Limb (tissue), 2 donors: ENCODE data around the gene FOSL1.

Source experiments
- DNase-seq, 2 donors: peaks; one replicate each; pipeline ENCODE4 v3.0.0-alpha.2; 2016; ENCODE audit errors: extremely low spot score in 2 of 2

FOSL1 gene

DNA sequence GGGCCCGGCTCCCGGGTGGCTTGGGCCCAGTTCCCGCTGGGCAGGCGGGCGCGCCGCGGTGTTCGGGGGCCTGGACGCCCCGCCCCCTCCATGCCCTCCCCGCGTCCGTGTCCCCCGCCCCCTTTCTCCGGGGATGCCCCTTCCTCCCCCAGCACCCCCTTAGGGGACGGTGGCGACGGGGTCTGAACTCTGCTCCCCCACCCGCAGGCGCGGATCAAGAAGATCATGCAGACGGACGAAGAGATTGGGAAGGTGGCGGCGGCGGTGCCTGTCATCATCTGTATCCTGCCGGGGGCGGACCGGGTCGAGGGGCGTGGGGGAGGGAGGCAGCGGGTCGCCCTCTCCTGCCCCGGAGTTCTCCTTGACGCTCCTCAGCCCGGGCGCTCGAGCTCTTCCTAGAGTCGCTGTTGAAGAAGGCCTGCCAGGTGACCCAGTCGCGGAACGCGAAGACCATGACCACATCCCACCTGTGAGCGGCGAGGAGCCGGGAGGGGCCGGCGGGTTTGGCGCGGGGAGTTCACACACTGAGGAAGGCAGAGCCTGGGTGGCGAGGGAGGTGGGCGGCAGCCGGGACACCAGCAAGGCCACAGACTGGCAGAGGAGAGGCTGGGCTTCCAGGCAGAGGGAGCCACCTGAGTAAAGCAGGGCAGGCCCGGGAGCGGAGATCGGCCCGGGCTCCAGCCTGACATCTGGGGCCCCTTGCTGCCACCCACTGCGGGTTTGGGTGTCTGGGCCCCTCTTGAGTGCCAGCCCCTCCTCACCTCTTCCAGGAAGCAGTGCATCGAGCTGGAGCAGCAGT, 19.6 kb upstream of the FOSL1 start:
- DNase-seq: no peak

DNA sequence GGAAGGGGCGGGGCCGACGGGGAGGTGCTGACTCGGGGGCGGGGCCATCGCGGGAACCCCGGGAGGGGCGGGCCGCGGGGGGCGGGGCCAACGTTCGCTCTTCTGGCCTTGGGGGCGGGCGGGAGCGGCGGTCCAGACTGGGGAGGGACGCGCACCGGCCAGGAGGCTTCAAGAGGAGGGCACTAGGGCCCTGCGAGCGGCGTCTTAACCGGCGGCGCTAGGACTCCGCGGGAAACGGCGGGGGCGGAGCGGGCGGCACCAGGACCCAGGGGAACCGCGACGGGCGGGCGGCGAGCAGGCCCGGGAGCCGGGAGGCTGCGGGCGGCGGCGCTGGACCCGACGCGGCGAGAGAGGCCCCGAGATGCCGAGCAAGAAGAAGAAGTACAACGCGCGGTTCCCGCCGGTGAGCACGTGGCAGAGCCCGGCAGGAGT, 19.0 kb upstream of the FOSL1 start, which contains the start of gene DRAP1:
DRAP1 (plus strand) TSS at position 286 of the 432 bp plus-strand sequence; CDS start at position 362, 76 bp downstream.
- DNase-seq: peak; percentile 98 to 100

DNA sequence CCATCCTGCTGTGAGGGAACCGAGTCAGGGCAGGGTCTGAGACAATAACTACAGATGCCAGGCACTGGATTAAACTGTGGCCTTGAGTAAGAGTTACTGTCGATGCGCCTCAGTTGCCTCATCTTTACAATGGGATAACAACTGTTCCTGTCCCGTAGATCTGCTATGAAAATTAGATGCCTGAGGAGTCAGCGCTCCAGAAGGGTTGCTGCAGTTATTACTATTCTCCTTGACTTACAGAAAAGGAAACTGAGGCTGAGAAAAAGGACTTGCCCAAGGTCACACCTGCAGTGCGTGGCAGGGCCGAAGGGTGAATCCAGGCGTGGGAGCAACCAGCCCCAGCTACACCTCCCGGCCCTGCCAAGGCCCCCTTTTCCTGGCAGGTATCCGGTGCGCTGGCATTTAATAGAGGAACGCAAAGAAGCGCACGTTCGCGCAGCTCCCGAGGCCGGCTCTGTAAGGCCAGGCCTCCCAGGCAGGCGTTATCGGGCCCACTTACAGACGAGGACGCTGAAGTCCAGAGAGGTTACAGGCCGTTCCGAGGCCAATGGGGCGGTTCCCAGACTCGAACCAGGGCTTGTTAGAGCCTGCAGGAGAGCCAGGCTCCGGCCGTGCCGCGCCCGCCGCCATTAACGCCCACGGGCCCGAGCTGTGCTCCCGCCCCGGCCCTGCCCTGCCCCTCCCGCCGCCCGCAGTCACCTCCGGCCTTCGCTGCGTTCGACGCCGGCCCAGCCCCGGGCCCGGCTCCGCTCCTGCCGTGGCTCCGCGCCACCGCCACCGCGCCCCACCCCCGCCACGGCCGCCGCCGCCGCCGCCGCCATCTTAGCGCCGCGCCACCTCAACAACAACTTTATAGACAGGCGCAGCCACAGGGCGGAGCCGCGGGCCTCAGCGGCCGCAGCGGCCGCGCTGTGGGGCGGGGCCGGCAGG, 18.3 kb upstream of the FOSL1 start, which contains the start of gene C11orf68:
C11orf68 (minus strand) TSS at position 852 of the 930 bp plus-strand sequence; CDS start at position 821, 31 bp downstream.
- DNase-seq: no peak

DNA sequence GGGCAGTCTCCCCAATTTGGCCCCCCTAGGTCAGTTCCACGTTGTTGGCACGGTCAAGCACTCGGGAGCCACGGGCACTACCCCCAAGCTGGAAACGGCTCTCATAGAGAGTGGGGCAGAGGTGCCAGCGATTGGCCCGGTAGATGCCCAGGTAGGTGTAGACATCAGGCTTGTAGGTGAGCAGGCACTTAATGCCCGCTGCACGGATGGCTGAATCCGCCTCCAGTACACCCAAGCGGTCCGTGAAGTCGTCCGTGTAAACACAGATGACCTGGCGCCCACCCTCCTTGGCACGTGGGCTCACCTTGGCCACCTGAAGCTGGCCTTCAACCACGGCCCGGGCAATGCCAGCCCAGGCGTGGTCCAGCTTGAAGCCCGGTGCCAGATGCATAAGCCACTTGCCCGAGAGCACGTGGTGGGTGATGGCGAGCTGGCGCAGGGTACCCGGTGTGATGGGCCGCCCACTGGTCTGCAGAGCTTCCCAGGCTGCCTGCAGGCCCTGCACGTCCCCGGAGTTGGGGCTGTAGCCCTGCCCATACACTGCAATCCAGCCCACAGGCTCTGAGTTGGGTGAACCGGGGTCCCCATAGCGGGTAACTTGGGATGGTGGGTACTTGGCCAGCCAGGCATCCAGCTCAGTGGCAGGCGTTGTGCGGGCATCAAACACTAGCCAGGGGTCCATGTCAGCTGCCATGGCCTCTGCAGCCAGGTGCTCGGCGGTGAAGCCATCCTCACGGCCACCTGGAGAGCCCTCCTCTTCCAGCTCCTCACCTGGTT, 17.4 kb upstream of the FOSL1 start:
- no peak for DNase-seq

DNA sequence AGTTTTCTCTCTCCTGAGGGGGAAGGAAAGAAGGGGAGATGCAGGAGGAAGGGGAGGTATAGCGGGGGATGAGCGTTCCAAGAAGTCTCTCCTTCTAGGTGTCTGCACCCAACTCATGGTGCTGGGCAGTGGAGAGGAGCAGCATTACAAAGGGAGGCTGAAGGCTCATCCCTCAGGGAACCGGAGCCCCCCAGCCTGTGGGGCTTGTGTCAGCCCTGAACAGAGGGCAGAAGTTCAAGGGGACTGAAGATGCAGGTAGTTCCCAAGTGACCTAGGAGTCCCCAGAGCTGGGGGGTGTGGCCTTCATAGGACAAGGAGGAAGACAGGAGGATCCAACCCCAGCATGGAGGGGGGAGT, 16.9 kb upstream of the FOSL1 start:
- no peak for DNase-seq

DNA sequence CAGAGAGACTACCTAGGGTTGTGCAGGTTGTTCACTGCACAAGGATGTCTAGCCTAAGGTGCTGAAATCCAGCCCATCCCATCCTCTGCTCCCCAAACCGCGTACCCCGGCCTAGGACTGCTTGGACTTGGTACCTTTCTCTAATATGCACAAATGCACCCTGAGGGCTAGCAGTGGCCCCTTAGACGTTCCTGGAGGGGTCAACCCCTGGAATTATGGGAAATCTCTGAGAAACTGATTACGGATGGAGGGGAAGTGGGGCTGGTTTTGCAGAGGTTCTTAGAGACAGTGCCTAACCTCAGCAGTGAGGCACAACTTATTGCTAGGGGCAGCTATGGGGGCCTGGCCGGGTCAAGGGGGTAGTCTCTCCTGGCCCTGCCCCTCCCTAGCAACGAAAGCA, 16.2 kb upstream of the FOSL1 start:
- no peak for DNase-seq

DNA sequence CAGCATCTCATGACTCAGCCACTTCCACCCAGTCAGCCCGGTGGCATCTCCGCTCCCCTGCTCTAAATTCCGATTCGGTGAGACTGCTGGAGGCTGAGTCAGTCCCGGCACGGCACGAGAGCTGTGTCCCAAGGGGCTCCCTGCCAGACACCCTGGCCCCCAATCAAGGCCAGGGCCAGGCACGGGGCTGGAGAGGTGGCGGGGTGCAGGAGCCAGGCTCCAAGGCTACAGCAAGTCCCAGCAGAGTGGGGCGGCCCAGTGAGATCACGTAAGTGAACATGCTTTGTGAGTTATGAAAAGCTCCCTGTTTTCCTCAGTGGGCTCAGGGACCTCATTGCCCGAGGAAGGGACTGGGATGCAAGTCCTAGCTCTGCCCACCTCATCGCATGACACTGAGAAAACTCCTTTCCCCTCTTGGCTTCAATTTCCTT, 15.6 kb upstream of the FOSL1 start:
- DNase-seq: no peak

DNA sequence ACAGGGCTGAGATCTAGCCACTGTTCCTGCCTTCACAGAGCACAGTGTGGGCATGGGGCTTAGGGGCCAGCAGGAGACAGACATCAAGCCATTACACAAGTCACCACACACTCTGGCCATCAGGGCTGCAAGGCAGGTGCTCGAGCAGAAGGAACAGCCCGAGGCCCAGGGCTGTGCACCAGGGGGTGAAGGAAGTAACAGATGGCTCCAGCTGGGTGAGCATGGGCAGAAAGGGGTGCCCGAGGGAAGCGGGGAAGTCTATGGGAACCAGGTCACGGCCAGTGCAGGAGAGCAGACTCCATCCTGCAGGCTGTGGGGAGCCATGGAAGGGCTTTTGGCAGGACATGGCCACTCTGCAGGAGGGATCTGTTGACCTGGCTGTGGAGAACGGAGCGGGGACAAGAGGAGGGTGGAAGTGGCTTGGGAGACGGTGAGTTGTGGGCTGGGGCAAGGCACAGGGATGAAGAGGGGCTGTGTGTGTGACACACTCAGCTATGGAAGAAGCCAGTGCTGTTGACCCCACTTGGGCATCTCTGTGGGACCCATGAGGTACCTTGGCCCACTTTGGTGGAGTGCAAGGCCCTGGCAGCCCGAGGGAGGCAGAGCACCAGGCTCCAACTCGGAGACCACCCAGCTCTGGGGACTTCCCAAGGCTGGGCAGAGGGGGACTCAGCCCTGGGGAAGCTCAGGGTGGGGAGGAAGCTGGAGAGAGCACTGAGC, 15.1 kb upstream of the FOSL1 start:
- no peak for DNase-seq

DNA sequence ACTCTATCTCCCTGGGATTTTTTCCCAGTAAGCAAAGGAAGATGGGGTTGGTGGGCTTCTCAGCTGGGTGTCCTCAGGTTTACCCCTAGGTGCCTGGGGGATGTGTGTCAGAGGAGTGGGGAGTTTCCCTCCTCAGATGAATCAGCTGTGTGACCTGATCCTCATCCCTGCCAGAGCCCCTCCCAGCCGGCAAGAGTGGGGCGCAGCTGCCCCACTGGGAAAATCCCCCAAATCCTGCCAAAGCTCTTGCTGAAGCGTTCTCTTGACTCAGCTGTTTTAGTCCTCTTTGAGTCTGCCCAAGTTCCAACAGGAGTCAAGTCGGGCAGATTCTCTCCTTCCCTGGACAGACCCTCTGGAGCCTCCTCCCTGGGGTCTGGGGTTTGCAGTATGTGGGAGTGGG, 12.7 kb upstream of the FOSL1 start:
- no peak for DNase-seq

DNA sequence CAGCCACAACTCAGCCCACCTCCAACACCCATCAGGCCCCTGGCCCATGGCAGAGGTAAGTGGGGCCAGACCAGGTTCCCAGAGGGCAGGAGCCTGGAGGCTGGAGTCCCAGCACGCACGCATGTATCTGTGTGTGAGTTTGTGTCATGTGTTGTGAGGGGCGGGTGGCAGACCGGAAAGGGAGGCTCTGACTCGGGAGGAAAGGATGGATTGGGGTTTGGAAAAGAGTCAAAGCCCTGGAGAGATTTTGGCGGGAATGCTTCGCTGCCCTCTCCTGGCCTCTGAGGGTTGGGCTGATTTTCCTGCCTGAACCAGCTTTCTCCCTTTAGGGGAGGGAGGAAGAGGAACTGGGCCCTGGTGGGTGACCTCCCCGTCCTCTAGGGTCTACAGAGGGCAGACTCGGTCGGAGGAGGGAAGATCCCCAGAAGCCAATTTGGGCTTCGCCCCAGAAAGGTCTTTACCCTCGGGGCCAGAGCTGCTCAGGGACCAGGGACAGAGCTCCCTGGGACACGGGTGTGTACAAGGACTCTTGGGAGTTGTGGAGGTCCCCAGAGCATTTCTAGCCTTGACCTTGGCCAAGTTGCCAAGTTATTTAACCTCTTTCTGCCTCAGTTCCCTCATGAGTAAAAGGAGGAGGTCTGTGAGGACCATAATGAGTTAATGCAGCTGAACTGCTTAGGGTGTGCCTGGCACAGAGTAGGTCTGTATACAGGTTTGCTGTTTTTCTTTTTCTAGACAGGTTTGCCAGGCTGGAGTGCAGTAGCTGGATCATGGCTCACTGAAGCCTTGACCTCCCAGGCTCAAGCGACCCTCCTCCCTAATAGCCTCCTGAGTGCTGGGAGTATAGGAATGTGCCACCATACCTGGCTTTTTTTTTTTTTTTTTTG, 11.7 kb upstream of the FOSL1 start:
- DNase-seq: peak; percentile 52 to 62

DNA sequence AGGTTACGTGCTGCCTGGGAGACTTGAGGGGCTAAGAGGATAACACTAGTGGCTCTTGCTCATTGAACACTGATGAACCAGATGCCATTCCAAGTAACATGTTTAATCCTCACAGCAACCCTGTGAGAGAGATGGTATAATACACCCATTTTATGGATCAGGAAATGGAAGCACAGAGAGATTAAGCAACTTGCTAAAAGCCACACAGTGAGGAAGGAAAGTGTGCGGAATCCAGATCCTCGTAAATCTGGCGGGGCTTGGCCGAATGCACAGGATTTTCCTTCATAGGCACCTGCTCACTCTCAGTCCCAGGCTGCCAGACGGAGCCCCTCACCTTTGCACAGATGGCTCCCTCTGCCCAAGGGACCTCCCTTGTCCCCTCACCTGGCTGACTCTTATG, 7.7 kb upstream of the FOSL1 start:
- no peak for DNase-seq

DNA sequence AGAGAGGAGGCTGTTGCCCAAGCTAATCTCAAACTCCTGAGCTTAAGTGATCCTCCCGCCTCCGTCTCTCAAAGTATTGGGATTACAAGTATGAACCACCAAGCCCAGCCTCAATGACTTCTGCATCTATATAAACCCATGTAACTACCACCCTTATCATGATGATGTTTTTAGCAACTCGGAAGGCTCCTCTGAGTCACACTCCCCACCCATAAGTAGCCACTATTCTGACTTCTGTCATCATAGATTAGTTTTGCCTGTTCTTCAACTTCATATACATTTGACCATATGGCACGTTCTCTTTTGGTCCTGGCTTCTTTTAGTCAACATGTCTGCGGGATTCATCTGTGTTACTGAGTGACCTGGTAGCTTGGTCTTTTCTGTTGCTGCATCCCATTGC, 6.4 kb upstream of the FOSL1 start:
- no peak for DNase-seq

DNA sequence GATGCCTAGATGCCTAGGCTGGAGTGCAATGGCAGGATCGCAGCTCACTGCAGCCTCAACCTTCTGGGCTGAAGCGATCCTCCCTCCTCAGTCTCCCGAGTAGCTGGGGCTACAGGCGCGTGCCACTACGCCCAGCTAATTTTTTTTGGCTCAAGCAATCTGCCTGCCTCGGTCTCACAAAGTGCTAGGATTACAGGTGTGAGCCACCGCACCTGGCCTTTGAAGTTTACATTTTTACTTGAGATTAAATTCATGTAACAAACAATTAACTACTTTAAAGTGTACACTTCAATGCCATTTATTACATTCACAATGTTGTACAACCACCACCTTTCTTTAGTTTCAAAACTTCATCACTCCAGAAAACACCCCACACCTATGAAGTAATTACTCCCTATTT, 3.5 kb upstream of the FOSL1 start:
- no peak for DNase-seq

DNA sequence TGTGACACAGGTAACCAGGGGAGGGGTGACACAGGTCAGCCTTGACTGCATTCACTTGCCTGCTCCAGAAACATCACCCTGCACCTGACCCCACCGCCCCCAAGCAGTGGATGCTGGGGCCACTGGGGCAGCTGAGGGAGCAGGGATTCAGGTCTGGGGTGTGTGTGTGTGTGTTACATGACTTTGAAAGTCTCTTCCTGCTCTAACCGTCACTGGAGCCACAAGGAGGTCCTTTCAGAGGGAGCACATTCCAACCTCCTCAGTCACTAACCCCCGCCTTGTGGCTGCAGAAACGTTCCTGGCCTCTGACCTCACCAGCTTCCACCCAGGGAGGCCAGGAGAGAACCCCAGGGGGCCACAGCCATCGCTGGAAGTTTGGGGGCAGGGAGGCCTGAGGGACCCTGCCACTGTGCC, 2.9 kb upstream of the FOSL1 start:
- no peak for DNase-seq

DNA sequence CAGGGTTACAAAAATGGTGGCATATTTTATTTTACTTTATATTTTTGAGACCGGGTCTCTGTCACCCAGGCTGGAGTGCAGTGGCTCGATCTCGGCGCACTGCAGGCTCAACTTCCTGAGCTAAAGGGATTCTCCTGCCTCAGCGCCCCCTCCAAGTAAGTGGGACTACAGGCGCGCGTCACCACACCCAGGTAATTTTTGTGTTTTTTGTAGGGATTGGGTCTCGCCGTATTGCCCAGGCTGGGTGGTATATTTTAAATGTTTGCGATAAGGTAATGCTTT, 652 bp upstream of the FOSL1 start:
- no peak for DNase-seq

DNA sequence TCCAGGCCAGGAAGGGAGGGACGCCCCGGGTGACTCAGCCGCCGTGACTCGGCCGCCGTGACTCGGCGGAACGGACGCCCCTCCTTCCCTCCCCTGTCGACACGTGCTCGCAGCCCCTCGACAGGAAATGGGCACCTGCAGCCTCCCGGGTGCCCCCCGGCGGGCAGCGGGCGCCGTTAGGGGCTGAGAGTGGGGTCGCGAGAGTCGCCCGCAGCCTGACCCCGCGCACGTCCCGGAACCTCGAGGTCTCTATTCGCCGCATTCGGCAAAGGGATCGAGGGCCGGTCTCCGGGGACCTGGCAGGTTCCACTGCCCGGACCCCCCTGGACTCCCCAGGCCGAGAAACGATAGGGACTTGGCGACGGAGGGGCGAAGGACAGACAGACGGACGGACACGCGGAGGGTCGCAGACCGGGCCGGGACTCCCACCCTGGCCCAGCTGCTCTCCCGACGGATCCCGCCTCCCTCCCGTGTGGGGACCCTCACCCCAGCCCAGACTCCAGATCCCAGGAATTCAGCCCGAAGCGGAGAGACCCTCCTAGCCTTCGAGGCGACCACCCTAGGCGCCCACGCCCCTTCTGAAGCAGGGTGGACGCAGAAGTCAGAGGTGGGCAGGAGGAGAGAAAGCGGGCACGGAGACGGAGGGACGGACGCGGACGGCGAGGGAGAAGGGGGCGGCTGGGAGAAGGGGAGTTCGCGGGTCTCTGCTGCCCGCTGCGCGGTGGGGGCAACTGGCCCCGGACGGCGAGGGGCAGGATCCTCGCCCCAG, 648 bp downstream of the FOSL1 start:
- peak in 1 of 2 donors; percentile 62 for DNase-seq

DNA sequence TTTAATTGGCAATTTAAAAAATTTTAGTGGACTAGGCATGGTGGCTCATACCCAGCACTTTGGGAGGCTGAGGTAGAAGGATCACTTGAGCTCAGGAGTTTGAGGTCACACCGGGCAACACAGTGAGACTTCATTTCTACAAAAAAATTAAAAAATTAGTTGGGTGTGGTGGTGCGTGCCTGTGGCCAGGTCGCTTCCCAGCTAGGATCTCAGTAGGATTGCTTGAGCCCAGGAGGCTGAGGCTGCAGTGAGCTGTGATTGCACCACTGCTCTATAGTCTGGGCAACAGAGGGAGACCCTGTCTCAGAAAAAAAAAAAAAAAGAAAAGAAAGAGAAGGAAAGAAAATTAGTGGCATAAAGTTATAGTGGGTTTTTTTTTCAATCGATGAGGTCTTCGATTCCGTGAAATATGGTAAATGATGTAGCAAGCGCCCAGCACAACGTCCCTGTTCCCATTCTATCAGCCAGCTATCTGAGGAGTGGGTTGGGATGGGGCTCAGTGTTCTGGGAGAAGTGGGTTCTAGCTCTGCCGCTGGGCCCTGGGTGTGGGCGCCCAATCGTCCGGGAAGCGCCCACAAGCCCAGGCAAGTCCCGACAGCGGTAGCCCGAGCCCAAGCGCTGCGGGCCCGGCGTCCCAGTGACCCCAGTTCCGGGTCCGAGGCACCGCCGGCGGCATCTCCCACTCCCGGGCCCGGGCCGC, 1.4 kb downstream of the FOSL1 start:
- no peak for DNase-seq

DNA sequence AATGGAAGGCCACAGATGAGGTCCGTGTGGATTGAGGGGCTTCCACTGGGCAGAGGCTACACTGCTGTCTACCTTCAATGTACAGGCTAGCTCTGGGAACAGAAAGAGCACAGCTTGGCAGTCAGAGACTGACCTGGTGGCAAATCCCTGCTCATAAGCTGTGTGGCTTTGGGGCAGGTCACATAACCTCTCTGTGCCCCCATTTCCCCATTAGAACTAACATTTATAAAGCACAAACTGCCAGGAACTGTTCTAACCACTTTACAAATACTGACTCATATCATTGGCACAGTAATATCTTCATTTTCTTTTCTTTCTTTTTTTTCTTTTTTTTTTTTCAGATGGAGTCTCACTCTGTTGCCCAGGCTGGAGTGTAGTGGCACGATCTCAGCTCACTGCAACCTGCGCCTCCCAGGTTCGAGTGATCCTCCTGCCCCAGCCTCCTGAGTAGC, 3.1 kb downstream of the FOSL1 start:
- DNase-seq: no peak
